Measurements from ENCODE around the gene ASCC1. TPM values are rescaled to one million over a fixed set of nuclear protein-coding genes. Genes with fewer than 3 reads are reported as not detected.

Gene ASCC1
- total and polyA plus RNA-seq, 2 of the 13 experiments (the other 11 are each of a cell fraction or from before 2014, with no cell fraction given), result 21.6 to 30.1 TPM

DNA sequence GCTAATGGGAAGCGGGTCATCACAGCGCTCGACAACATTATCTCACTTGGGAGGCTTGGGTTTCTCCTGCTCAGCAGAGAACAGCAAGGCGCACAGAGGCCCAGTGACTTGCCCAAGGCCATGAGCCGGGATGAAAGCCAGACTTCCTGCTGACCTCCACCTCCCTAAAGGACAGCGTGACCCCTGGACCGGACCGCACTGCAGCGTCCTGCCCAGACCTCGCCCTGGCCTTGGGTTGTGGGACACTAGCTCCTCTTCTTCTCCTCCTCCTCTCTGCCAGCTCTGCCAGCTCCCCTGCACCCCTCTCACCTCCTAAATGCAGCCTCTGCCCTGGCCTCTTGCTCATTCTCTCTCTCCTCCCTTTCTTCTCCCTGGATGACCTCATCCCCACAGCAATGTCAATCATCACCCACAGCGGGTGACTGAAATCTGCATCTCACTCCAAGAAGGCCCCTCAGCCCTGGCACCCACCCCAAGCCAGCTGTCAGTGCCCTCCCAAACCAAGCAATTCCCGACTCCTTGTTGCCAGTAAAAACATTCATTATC is 147.1 kb downstream of the ASCC1 start (continued):
- TF ChIP-seq, protein P1, sequence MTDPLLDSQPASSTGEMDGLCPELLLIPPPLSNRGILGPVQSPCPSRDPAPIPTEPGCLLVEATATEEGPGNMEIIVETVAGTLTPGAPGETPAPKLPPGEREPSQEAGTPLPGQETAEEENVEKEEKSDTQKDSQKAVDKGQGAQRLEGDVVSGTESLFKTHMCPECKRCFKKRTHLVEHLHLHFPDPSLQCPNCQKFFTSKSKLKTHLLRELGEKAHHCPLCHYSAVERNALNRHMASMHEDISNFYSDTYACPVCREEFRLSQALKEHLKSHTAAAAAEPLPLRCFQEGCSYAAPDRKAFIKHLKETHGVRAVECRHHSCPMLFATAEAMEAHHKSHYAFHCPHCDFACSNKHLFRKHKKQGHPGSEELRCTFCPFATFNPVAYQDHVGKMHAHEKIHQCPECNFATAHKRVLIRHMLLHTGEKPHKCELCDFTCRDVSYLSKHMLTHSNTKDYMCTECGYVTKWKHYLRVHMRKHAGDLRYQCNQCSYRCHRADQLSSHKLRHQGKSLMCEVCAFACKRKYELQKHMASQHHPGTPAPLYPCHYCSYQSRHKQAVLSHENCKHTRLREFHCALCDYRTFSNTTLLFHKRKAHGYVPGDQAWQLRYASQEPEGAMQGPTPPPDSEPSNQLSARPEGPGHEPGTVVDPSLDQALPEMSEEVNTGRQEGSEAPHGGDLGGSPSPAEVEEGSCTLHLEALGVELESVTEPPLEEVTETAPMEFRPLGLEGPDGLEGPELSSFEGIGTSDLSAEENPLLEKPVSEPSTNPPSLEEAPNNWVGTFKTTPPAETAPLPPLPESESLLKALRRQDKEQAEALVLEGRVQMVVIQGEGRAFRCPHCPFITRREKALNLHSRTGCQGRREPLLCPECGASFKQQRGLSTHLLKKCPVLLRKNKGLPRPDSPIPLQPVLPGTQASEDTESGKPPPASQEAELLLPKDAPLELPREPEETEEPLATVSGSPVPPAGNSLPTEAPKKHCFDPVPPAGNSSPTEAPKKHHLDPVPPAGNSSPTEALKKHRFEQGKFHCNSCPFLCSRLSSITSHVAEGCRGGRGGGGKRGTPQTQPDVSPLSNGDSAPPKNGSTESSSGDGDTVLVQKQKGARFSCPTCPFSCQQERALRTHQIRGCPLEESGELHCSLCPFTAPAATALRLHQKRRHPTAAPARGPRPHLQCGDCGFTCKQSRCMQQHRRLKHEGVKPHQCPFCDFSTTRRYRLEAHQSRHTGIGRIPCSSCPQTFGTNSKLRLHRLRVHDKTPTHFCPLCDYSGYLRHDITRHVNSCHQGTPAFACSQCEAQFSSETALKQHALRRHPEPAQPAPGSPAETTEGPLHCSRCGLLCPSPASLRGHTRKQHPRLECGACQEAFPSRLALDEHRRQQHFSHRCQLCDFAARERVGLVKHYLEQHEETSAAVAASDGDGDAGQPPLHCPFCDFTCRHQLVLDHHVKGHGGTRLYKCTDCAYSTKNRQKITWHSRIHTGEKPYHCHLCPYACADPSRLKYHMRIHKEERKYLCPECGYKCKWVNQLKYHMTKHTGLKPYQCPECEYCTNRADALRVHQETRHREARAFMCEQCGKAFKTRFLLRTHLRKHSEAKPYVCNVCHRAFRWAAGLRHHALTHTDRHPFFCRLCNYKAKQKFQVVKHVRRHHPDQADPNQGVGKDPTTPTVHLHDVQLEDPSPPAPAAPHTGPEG (CRISPR knock-in tag; IDR thresholded peaks at IDR 0.05), result no peak
- TF ChIP-seq KLF9 (CRISPR knock-in tag; IDR thresholded peaks at IDR 0.05; ENCODE audit: low read depth) (no peak), HCFC1 (IDR thresholded peaks at IDR 0.05; ENCODE audit: low read depth, low read length) (no peak), RARG (CRISPR knock-in tag; IDR thresholded peaks at IDR 0.05; ENCODE audit: low read depth) (no peak), SP5 (CRISPR knock-in tag; IDR thresholded peaks at IDR 0.05; ENCODE audit: borderline replicate concordance, low read depth) (peak; percentile 73), NFRKB (IDR thresholded peaks at IDR 0.05) (no peak), HMG20B (CRISPR knock-in tag; conservative IDR thresholded peaks at IDR 0.05) (no peak), RORA (CRISPR knock-in tag; IDR thresholded peaks at IDR 0.05) (no peak), ZMYM2 (CRISPR knock-in tag; IDR thresholded peaks at IDR 0.05) (peak; percentile 45; the same call in 1 of the 2 replicates), ZMYM3 (CRISPR knock-in tag; IDR thresholded peaks at IDR 0.05) (peak; percentile 84), TEAD2 (CRISPR knock-in tag; IDR thresholded peaks at IDR 0.05) (no peak), YEATS4 (CRISPR knock-in tag; IDR thresholded peaks at IDR 0.05; ENCODE audit: borderline replicate concordance) (no peak), FLYWCH1 (CRISPR knock-in tag; IDR thresholded peaks at IDR 0.05) (no peak), RFX1 (IDR thresholded peaks at IDR 0.05) (no peak), SMC3 (IDR thresholded peaks at IDR 0.05; ENCODE audit: low read length) (no peak), ELF1 (CRISPR knock-in tag; IDR thresholded peaks at IDR 0.05) (no peak), ZNF354B (CRISPR knock-in tag; IDR thresholded peaks at IDR 0.05) (no peak), U2AF1 (optimal IDR thresholded peaks at IDR 0.05; ENCODE audit: low read depth, low read length) (peak; percentile 36), ZNF317 (CRISPR knock-in tag; IDR thresholded peaks at IDR 0.05) (no peak), STAG1 (CRISPR knock-in tag; IDR thresholded peaks at IDR 0.05) (no peak; the same call in 1 of the 2 replicates), ZNF891 (CRISPR knock-in tag; IDR thresholded peaks at IDR 0.05) (no peak), ISL2 (CRISPR knock-in tag; IDR thresholded peaks at IDR 0.05) (peak; percentile 64; the same call in 1 of the 2 replicates), ZNF143 (CRISPR knock-in tag; IDR thresholded peaks at IDR 0.05) (no peak), RARA (CRISPR knock-in tag; IDR thresholded peaks at IDR 0.05) (peak; percentile 95)
- TF ChIP-seq, protein P2, sequence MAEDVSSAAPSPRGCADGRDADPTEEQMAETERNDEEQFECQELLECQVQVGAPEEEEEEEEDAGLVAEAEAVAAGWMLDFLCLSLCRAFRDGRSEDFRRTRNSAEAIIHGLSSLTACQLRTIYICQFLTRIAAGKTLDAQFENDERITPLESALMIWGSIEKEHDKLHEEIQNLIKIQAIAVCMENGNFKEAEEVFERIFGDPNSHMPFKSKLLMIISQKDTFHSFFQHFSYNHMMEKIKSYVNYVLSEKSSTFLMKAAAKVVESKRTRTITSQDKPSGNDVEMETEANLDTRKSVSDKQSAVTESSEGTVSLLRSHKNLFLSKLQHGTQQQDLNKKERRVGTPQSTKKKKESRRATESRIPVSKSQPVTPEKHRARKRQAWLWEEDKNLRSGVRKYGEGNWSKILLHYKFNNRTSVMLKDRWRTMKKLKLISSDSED (CRISPR knock-in tag; IDR thresholded peaks at IDR 0.05), result no peak
- TF ChIP-seq, protein P3, sequence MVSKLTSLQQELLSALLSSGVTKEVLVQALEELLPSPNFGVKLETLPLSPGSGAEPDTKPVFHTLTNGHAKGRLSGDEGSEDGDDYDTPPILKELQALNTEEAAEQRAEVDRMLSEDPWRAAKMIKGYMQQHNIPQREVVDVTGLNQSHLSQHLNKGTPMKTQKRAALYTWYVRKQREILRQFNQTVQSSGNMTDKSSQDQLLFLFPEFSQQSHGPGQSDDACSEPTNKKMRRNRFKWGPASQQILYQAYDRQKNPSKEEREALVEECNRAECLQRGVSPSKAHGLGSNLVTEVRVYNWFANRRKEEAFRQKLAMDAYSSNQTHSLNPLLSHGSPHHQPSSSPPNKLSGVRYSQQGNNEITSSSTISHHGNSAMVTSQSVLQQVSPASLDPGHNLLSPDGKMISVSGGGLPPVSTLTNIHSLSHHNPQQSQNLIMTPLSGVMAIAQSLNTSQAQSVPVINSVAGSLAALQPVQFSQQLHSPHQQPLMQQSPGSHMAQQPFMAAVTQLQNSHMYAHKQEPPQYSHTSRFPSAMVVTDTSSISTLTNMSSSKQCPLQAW (CRISPR knock-in tag; IDR thresholded peaks at IDR 0.05), result no peak; the same call in 1 of the 2 replicates

Measured in HepG2 (cell line).